ENCODE data around the gene IVNS1ABP.

IVNS1ABP gene

DNA sequence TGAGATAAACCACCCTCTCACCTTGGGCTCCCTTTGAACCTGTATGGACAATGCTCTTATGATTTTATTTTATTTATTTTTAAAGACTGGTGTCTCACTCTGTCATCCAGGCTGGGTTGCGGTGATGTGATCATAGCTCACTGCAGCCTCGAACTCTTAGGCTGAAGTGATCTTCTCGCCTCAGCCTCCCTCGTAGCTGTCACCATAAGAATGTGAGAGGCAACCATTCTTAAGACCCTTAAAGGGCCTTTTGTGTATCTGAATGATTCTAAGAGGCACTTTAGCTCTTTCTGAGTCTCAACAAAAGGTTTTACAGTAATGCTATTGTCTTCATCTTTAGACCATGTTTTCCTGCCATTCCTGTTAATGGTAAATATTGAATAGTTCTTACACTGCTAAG lies 67.0 kb downstream of the IVNS1ABP start:
- no peak for DNase-seq

DNA sequence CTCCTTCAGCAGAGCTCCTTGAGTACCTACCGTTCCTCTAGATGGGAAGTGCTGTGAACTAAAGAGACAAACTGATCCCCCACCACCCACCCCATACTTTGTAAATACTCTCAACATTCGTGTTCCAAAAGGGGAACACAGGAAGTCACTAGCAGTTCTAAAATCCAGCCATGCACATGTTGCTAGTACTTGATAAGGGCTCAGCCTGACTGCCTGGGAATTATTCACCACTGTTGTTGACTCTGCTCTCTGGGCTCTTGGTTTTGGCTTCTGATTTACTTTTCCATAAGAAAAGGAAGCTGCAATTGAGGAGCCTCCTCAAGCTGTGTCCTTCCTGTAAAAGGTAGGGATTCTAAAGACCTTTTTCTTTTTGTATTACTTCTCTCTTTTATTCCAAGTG lies 67.5 kb downstream of the IVNS1ABP start:
- no peak for DNase-seq

Data from NCI-H774 (cell line).